HS-27A (cell line): ENCODE measurements around the gene SLIT1.

Experiments
- DNase-seq: peaks from one replicate; pipeline ENCODE4 v3.0.0-alpha.2; 2012; ENCODE audit warnings: low read depth, missing footprints

The SLIT1 gene

GRCh38 chr10:97200616-97201015, 14.9 kb upstream of the SLIT1 start:
- no peak for DNase-seq

- DNase-seq = no peak
These were observed 13.4 kb upstream of the SLIT1 start for GRCh38 chr10:97199152-97199551.

GRCh38 chr10:97197030-97197500, 11.3 kb upstream of the SLIT1 start:
- no peak for DNase-seq

- DNase-seq = no peak
These were observed 10.7 kb upstream of the SLIT1 start for GRCh38 chr10:97196223-97197029.

GRCh38 chr10:97195706-97196222, 10.0 kb upstream of the SLIT1 start:
- DNase-seq = no peak

GRCh38 chr10:97192952-97193435, 7.2 kb upstream of the SLIT1 start:
- DNase-seq = no peak

- DNase-seq = no peak
These were observed 4.7 kb upstream of the SLIT1 start for GRCh38 chr10:97190450-97190849.

- no peak for DNase-seq
These were observed 2.5 kb upstream of the SLIT1 start for GRCh38 chr10:97188261-97188711.

- no peak for DNase-seq
These were observed 1.2 kb upstream of the SLIT1 start for GRCh38 chr10:97186911-97187310.

GRCh38 chr10:97184971-97185325, 811 bp downstream of the SLIT1 start:
- DNase-seq = no peak

- no peak for DNase-seq
These were observed 2.4 kb downstream of the SLIT1 start for GRCh38 chr10:97183314-97183713.

GRCh38 chr10:97182288-97182990, 3.3 kb downstream of the SLIT1 start:
- no peak for DNase-seq

GRCh38 chr10:97180986-97181385, 4.8 kb downstream of the SLIT1 start:
- no peak for DNase-seq

- no peak for DNase-seq
These were observed 5.4 kb downstream of the SLIT1 start for GRCh38 chr10:97180363-97180755.

- no peak for DNase-seq
These were observed 5.9 kb downstream of the SLIT1 start for GRCh38 chr10:97179731-97180362.

- DNase-seq = no peak
These were observed 6.4 kb downstream of the SLIT1 start for GRCh38 chr10:97179311-97179710.

- DNase-seq = no peak
These were observed 7.7 kb downstream of the SLIT1 start for GRCh38 chr10:97178074-97178473.

GRCh38 chr10:97176226-97176625, 9.5 kb downstream of the SLIT1 start:
- DNase-seq = no peak

- DNase-seq = no peak
These were observed 10.2 kb downstream of the SLIT1 start for GRCh38 chr10:97175586-97175985.

GRCh38 chr10:97174941-97175340, 10.8 kb downstream of the SLIT1 start:
- no peak for DNase-seq

- DNase-seq = no peak
These were observed 11.4 kb downstream of the SLIT1 start for GRCh38 chr10:97174276-97174775.

GRCh38 chr10:97173036-97173435, 12.7 kb downstream of the SLIT1 start:
- no peak for DNase-seq
